GM19438 (cell line): ENCODE measurements around the gene DENND1A.
"Not testable (repeated sequence)": the region's sequence is repeated elsewhere in the genome, so short reads cannot be mapped to it uniquely, and the experiment has no call there.

Experiments
- ATAC-seq: cut with Tn5 transposase; IDR thresholded peaks from one replicate; pipeline ENCODE4 v1.9.1; 2021; ENCODE audit warnings: low read depth; ENCODE audit not compliant: unreplicated experiment

DENND1A gene

GRCh38 chr9:123952641-123953495 lies 22.9 kb upstream of the DENND1A start:
- ATAC-seq, result no peak

DNA sequence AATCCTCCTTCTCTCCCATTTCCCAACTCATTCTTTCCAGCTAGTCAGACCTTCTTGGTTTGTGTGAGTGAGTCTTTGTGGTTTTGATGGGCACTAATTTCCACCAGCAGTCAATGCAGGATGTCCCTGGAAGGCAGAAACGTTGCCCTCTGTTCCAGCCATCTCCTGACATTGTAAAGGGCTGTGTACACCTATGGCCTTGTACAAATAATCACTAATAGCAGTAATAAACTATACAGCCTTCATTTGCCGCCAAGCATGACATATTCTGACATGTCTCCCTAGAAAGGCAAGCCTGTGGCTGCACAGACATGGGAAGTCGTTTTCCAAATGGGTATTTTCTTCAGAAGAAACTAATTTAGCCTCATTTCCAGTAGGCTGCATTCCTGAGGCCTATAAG lies 18.4 kb upstream of the DENND1A start:
- ATAC-seq, result no peak

- ATAC-seq, result no peak
Measured at GRCh38 chr9:123947326-123947725, 17.4 kb upstream of the DENND1A start.

DNA sequence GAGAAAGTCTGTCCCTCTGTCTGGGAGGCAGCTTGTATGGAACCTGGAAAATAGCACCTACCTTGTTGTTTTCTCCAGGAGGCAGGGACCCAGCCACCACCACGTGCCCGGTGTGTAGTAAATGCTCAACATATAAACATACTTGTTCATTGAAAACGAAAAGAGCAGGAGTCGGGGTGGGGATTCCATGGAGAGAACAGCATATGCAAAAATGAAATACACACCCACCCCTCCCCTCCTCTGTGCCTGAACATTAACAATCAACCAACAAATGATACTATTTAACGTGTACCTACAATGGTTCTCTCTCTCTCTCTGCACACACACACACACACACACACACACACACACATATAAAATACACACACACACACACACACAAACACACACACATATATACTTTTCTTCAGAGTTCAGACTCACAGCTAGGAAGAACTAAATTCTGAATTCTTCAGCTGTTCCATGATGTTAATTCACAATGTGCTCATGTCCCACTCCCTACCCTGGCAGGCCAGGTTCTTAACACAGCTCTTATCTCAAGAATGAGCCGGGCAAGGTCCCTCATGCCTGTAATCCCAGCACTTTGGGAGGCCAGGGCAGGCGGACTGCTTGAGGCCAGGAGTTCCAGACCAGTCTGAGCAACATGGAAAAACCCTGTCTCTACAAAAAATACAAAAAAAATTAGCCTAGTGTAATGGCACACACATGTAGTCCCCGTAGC lies 16.3 kb upstream of the DENND1A start:
- no peak for ATAC-seq

DNA sequence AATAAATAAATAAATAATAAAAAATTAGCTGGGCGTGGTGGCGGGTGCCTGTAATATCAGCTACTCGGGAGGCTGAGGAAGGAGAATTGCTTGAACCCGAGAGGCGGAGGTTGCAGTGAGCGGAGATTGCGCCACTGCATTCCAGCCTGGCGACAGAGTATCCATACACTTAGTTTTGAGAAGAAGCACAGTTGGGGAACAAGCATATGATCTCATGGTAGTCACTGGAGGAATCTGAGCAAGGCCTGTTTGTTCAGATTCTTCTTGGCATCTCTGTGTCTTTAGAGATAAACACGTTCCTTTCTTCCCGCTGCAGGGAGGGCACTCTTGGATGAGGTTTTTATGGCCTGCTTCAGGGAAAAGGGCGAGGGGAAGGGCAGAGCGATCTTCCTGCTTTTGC lies 15.6 kb upstream of the DENND1A start:
- no peak for ATAC-seq

DNA sequence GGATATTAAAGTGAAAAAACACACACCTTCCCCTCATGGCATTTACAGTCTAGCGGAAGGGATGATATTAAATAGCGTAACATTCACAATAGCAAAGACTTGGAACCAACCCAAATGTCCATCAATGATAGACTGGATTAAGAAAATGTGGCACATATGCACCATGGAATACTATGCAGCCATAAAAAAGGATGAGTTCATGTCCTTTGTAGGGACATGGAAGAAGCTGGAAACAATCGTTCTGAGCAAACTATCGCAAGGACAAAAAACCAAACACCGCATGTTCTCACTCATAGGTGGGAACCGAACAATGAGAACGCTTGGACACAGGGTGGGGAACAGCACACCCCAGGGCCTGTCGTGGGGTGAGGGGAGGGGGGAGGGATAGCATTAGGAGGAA lies 14.5 kb upstream of the DENND1A start:
- not testable (repeated sequence) for ATAC-seq

GRCh38 chr9:123943671-123944070 lies 13.7 kb upstream of the DENND1A start:
- ATAC-seq, result no peak

- no peak for ATAC-seq
Measured at GRCh38 chr9:123942542-123942941, 12.6 kb upstream of the DENND1A start.

- ATAC-seq, result no peak
Measured at GRCh38 chr9:123941524-123942070, 11.7 kb upstream of the DENND1A start.

DNA sequence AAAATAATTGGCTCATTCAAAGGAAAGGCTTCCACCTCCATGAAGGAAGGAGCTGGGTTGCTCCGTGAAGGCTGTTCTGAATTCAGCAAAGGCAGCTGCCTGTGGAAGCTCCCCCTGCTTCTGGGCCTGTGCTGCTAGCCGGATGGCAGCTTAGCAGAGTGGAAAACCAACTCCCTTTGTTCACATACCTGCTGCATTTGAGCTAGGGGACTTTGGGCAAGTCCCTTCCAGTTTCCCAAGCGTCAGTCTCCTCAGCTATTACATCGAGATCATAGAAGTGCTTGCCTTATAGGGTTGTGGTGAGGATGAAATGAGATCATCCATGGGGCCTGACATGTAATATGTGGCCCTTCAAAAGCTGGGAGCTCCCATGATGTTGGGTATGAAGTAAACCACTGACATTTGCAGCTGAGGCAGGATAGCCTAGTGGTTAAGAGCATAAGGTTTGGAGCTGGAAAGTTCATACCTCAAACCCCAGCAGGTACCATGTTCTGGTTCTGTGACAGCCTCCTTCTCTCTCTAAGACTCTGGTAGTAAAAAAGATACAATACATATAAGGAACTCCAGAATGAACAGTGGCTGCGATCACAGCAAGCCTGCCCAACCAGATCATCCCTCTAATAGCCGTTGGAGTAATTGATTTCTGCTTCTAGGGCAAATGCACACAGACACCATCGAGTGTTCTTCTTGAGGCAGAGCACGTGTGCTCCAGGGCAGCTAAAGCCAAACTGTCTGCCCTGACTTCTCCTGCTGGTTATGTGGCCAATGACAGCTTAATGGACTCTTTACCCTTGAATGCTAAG lies 11.0 kb upstream of the DENND1A start:
- no peak for ATAC-seq

DNA sequence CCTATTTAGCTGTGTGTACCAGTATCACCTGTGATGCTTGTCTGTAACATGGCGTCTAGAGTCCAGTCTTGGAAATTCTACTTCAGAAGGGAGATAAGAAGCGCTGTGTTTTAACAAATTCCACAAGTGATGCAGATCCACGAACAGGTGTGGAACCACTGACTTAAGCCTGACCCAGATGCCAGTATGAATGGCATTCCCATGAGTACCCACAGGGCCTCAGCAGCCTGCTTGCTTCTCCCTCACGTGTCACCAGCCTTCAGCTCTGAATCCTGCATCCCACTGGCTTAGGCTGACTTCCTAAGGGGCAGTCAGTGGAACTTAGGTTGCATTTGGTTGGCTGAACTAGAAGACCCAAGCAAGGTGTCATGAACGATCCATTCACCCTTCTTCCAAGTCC lies 8.5 kb upstream of the DENND1A start:
- no peak for ATAC-seq

GRCh38 chr9:123936575-123936974 lies 6.6 kb upstream of the DENND1A start:
- not testable (repeated sequence) for ATAC-seq

- ATAC-seq, result no peak
Measured at GRCh38 chr9:123933440-123934212, 3.7 kb upstream of the DENND1A start.

- ATAC-seq, result peak; percentile 35
Measured at GRCh38 chr9:123929177-123929869, 603 bp downstream of the DENND1A start.

DNA sequence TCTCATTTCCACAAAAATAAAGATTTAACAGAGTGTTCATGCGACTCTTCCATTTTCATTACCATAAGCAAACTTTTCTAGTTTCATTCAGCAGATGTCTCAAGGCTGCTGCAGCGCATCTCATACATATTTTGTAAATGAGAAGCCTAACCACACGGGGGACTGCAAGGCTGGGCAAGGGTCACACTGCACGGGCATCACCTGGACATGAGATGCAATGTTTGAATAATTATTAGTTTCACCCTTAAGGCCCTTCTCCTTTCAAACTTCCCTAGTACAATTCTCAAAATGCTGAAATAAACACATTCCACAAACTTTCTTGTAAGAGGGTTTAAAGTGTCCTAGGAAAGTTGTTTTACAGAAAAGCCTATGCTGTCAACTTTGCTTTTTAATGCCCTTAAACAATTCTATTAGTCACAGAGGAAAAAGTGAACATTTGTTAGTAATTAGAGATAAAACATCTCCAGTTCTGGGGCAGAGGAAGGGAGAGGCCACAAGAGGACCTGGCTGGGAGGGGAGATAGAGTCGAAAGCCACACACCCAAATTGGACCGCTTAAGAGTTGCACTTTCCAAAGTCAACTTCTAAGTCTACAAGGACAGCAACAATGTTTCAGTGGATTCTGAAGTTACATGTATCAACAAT lies 1.3 kb downstream of the DENND1A start:
- ATAC-seq, result no peak

DNA sequence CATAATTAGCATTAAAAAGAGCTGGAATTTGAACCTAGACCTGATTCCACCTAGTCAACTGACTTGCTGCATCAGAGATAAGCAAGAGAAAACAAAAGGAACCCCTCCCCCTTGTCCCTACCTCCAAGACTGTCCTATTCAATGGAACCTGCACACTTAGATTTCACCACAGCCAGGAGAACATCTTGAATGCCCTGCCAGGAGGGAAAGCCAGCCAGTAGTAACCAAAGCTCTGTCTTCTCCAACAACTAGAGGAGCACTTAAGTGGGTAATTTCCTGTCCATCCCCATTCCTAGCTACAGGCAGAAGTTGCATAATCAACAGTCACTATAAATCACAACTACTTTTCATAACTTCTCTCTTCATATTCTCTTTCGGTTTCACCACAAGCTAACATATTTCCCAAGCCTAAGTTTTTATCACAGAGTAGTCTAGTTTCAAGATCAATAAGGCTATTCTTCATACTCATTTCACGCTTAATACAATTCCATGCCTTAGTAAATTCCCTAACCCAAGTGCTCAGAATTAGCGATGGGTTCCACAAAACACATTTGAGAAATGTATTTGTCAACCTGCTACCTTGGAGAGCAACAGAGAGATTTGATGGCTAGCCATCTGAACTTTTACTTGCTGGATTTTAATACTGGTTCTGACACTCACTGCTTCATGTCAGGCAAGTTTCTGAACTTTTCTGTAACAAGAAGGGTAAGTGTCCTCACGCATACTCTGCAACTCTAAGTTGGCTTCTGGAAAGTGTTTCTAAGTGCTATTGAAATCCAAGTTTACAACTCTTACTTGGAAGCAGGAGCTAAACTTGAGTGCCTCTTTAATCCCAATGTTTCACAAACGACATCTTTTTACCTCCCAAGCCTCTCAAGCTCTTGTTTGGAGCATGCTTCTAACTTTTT lies 2.0 kb downstream of the DENND1A start:
- no peak for ATAC-seq

- no peak for ATAC-seq
Measured at GRCh38 chr9:123926941-123927340, 3.0 kb downstream of the DENND1A start.

GRCh38 chr9:123925819-123926218 lies 4.1 kb downstream of the DENND1A start:
- ATAC-seq, result no peak
